Amygdala (tissue), 56 donors: Measurements from ENCODE around the gene BCL3.
"Not testable (repeated sequence)": the region's sequence is repeated elsewhere in the genome, so short reads cannot be mapped to it uniquely, and the experiment has no call there.

ENCODE experiments used
- DNase-seq, 56 donors: peaks; one replicate each; lab custom pipeline; 2025; lab: John Stamatoyannopoulos, UW

The BCL3 gene, protein sequence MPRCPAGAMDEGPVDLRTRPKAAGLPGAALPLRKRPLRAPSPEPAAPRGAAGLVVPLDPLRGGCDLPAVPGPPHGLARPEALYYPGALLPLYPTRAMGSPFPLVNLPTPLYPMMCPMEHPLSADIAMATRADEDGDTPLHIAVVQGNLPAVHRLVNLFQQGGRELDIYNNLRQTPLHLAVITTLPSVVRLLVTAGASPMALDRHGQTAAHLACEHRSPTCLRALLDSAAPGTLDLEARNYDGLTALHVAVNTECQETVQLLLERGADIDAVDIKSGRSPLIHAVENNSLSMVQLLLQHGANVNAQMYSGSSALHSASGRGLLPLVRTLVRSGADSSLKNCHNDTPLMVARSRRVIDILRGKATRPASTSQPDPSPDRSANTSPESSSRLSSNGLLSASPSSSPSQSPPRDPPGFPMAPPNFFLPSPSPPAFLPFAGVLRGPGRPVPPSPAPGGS

DNA sequence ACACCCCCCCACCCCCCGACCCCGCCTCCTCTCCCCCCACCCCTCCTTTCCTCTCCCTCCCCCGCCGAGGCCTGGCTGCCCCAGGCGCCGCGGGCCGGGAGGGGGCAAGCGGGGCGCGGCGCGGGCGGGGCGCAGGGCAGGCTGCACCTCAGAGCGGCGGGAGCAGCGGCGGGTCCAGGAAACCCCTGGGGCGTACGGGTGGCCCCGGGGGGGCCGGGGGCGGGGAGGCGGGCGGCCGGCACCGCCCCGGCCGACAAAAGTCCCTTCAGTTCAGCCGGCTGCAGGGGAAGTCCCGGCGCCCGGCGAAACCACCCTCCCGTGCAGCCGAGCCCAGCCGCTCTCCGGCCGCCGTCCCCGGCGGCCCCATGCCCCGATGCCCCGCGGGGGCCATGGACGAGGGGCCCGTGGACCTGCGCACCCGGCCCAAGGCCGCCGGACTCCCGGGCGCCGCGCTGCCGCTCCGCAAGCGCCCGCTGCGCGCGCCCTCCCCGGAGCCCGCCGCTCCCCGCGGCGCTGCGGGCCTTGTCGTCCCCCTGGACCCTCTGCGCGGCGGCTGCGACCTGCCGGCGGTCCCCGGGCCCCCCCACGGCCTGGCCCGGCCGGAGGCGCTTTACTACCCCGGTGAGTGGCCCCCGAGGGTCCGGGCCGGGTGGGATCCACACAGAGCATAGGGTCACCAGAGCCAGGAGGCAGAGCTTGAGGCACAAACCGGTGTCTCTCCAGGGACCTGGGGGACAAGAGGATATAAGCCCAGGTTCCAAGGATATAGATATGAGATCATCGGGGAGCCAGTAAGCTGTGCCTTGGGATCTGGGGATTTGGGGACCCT, at the start of gene BCL3:
BCL3 (plus strand) TSS at position 283 of the 829 bp plus-strand sequence; CDS start at position 366, 83 bp downstream.
- peak in 22 of 56 donors; percentile 3 to 57 (median 20) for DNase-seq

GRCh38 chr19:44700547-44700946, 48.0 kb upstream of the BCL3 start:
- DNase-seq, result no peak

- DNase-seq, result no peak
These were observed 47.3 kb upstream of the BCL3 start for GRCh38 chr19:44701228-44701627.

GRCh38 chr19:44702551-44703176, 45.8 kb upstream of the BCL3 start:
- no peak for DNase-seq

DNA sequence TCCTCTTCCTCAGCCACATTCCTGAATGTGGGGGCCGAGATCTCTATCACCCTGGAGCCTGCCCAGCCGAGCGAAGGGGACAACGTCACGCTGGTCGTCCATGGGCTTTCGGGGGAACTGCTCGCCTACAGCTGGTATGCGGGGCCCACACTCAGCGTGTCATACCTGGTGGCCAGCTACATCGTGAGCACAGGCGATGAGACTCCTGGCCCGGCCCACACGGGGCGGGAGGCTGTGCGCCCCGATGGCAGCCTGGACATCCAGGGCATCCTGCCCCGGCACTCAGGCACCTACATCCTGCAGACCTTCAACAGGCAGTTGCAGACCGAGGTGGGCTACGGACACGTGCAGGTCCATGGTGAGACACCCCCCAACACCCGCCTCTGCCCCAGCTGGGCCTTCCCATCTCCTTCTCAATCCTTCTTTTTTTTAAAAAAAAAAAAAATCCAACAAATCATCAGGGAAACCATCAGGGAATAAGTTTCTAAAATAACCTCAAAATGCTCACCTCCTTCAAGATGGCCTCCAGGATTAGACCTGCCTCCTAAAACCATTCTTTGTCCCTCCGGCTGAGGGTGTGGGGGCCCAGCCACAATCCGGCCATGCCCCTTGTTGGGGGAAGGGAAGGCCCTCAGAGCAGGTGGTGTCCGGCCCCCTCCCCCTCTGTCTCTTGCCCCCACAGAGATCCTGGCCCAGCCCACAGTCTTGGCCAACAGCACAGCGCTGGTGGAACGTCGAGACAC, 45.0 kb upstream of the BCL3 start:
- no peak for DNase-seq

DNA sequence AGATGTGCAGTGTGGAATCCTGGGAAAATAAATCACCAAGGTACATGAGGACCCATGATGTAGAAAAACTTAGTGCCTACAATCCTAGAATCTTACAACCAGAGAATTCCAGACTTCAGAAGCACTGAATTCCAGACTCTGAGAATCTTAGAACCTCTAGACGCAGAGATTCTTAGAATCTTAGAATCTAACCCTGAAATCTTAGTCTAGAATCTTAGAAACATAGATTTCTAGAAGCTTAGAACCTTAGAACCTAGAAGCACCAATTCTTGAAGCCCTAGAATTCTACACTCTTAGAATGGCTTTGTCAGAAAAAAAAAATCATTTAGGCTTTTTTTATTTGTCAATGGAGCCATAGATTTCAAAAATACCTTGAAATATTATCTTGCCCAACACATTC, 43.5 kb upstream of the BCL3 start:
- no peak for DNase-seq

- DNase-seq, result no peak
These were observed 43.0 kb upstream of the BCL3 start for GRCh38 chr19:44705502-44706010.

- no peak for DNase-seq
These were observed 41.8 kb upstream of the BCL3 start for GRCh38 chr19:44706506-44707236.

DNA sequence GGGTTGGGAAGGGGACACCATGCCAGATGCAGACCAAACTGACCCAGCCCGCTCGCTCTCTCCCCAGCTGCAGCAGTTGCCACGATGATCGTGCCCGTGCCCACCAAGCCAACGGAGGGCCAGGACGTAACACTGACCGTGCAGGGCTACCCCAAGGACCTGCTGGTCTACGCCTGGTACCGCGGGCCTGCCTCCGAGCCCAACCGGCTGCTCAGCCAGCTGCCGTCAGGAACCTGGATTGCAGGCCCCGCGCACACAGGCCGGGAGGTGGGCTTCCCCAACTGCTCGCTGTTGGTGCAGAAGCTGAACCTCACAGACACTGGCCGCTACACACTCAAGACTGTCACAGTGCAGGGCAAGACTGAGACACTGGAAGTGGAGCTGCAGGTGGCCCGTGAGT, 40.7 kb upstream of the BCL3 start:
- DNase-seq, result no peak

DNA sequence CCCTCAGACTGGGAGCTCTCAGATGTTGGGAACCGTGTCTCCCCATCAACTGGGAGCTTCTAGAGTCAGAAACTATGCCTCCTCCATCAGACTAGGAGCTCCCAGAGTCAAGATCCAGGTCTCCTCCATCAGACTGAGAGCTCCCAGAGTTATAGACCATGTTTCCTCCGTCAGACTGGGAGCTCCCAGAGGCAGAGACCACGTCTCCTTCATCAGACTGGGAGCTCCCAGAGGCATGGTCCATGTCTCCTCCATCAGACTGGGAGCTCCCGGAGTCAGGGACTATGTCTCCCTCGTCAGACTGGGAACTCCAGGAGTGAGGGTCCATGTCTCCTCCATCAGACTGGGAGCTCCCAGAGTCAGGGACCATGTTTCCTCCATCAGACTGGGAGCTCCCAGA, 39.6 kb upstream of the BCL3 start:
- no peak for DNase-seq

- DNase-seq, result not testable (repeated sequence)
These were observed 38.9 kb upstream of the BCL3 start for GRCh38 chr19:44709434-44710266.

DNA sequence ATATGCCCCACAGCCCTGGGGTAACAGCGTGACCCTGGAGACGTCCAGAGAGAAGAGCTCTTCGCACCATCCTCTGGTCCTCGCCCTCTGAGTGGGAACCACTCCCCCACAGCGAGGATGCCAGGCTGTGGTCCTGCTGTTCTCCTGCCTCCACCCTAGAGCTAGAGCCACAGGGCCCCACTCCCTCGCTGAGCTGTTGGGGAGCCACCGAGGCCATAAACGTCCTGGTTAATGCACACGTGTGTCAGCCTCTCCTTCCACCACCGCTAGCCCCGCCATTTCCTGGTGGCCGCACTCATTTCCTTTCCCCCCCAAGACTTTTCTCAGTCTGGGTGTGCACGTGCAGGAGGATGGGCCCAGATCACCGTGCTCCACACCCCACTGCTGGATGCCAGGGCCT, 38.0 kb upstream of the BCL3 start:
- no peak for DNase-seq

GRCh38 chr19:44712864-44713515, 35.5 kb upstream of the BCL3 start:
- no peak for DNase-seq

- no peak for DNase-seq
These were observed 33.8 kb upstream of the BCL3 start for GRCh38 chr19:44714597-44715169.

GRCh38 chr19:44717603-44718002, 30.9 kb upstream of the BCL3 start:
- DNase-seq, result no peak

GRCh38 chr19:44718441-44719261, 29.9 kb upstream of the BCL3 start:
- DNase-seq, result peak in 27 of 56 donors; percentile 0 to 56 (median 14)

DNA sequence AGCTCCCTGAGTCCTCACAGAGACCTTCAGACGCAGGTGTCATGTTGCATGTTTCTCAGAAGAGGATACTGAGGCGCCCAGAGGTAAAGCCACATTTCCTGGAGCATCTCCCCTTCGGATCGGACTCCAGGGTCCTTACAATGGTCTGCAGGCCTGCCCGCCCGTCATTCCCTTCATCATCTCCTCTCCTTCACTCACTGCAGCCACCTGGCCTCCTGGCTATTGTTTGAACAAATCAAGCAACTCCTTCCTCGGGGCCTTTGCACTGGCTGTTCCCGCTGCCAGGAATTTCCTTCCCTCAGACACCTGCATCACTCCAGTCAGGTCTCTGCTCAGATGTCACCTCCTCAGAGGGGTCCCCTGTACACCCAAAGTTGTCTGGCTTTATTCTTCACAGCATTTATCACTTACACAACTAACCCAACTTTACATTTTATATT, 29.2 kb upstream of the BCL3 start:
- no peak for DNase-seq
